ENCODE results near the gene TNFRSF12A.

TNFRSF12A gene

GRCh38 chr16:3038256-3038655 lies 18.1 kb downstream of the TNFRSF12A start:
- TF ChIP-seq CTCF (IDR thresholded peaks at IDR 0.05): no peak

- no peak for TF ChIP-seq CTCF (IDR thresholded peaks at IDR 0.05)
Measured at GRCh38 chr16:3038896-3039295, 18.7 kb downstream of the TNFRSF12A start.

- TF ChIP-seq CTCF (IDR thresholded peaks at IDR 0.05): no peak
Measured at GRCh38 chr16:3042376-3042775, 22.2 kb downstream of the TNFRSF12A start.

GRCh38 chr16:3044708-3045107 lies 24.5 kb downstream of the TNFRSF12A start:
- no peak for TF ChIP-seq CTCF (IDR thresholded peaks at IDR 0.05)

- no peak for TF ChIP-seq CTCF (IDR thresholded peaks at IDR 0.05)
Measured at GRCh38 chr16:3045758-3046640, 25.8 kb downstream of the TNFRSF12A start, which contains the start of gene MMP25. Gene MMP25 (plus strand): TSS chr16:3046561. CDS start chr16:3046918, 357 bp downstream.

GRCh38 chr16:3046641-3047386 lies 26.6 kb downstream of the TNFRSF12A start:
- no peak for TF ChIP-seq CTCF (IDR thresholded peaks at IDR 0.05)

GRCh38 chr16:3047387-3047720 lies 27.2 kb downstream of the TNFRSF12A start:
- no peak for TF ChIP-seq CTCF (IDR thresholded peaks at IDR 0.05)
